HG03520 (cell line): ENCODE data around the gene GABRR3.

Experiments
- ATAC-seq: cut with Tn5 transposase; IDR thresholded peaks from one replicate; pipeline ENCODE4 v1.9.1; 2021; ENCODE audit warnings: mild to moderate bottlenecking, moderate library complexity; ENCODE audit not compliant: unreplicated experiment

Gene GABRR3

DNA sequence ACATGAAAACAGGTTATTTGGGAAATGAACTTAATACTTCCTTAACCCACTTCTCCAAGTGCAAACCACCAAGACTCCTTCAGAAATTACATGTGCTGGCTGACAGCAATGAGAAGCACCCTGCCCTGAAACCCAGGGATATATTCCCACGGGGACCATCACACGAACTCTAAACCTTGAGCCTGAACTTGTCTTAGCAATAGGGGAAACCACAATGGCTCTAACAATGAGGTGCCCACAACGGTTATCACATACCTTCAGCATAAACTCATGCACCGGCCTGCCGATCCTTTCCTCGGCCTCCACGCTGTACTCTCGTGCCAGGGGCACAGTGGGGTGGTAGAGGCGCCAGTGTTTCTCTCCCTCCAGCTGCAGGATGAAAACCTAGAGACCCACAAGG lies 76.3 kb downstream of the GABRR3 start:
- no peak for ATAC-seq

DNA sequence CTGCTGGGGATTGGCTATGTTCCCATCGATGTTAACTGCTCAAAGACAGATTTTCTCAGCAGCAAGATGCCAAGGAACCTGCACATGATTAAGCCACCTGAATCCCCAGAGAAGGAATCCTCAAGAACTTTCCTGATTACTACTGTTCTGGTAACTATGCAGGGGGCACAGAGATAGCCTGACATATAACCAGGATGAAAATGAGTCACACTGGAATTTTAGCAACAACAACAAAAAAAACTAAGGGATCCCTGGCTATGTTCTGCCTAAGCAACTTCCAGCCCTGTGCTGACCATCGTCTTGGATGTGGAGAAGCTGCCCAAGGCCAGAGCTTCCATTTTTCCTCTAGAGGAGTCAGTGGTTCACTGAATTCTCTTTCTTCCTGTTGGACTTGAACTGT lies 76.7 kb downstream of the GABRR3 start:
- no peak for ATAC-seq

GRCh38 chr3:97957617-97958311 lies 77.4 kb downstream of the GABRR3 start:
- ATAC-seq, result no peak

DNA sequence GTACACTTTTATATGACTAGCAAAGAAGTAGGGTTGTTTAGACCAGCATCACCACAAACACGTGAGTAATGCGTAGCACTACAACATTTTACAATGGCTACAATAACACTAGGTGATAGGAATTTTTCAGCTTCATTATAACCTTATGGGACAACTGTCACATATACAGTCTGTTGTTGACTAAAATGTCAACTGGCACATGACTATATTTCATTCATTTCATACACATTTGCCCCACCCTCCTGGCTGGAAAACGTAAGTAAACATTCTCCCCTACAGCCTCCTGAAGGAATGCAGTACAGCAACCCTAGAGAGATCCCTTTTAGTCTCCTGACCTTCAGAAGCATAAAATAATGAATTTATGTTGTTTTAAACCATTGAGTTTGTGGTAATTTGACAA lies 79.1 kb downstream of the GABRR3 start:
- ATAC-seq, result no peak

GRCh38 chr3:97954228-97954827 lies 80.8 kb downstream of the GABRR3 start:
- no peak for ATAC-seq

DNA sequence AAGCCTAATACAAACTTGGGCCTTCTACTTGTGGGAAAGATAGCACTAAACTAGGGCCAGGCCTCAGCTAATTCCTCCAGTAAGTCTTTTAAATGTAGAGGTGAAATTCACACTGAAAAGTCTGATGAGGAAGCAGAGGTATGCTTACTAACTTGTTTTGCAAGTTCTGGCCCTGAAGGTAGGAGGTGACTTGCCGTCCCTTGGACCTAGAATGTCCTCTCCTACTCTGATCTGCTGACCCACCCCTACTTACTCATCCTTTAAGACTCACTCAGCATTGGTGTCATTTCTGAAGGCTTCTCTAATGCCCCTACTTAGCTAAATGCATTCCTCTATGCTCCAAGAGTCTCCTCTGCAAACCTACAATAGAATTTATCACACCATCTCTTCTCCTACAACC lies 82.2 kb downstream of the GABRR3 start:
- no peak for ATAC-seq

- ATAC-seq, result no peak
These were observed 82.8 kb downstream of the GABRR3 start for GRCh38 chr3:97952280-97952679.

- no peak for ATAC-seq
These were observed 84.8 kb downstream of the GABRR3 start for GRCh38 chr3:97950360-97950759.

DNA sequence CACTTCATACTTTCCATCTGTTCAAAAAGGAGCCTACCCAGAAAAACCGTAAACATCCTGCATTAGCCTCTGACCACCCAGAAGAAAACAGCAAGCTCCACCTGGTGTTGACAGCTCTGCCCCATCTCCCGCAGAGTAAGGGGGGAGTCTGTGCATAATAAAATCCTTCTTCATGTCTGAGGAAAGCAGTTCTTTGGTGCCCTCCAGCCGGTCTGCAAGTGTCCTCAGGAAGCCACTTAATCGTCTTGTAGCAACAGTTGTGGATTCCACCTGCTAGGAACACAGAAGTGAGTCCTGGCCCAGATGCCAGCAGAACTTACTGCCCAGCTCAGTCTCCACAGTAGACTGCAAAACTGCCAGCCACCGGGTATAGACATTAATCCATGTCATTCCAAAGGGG lies 85.4 kb downstream of the GABRR3 start:
- no peak for ATAC-seq

DNA sequence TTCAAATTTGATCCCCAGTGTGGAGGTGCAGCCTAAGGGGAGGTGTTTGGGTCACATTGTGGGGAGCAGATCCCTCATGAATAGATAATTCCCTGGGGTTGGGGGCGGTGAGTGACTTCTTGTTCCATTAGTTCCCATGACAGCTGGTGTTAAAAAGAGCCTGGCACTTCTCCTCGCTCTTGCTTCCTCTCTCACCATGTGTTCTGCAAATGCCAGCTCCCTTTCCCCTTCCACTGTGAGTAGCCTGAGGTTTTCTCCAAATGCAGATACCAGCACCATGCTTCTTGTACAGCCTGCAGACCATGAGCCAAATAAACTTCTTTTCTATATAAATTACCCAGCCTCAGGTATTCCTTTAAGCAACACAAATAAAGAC lies 86.0 kb downstream of the GABRR3 start:
- no peak for ATAC-seq

DNA sequence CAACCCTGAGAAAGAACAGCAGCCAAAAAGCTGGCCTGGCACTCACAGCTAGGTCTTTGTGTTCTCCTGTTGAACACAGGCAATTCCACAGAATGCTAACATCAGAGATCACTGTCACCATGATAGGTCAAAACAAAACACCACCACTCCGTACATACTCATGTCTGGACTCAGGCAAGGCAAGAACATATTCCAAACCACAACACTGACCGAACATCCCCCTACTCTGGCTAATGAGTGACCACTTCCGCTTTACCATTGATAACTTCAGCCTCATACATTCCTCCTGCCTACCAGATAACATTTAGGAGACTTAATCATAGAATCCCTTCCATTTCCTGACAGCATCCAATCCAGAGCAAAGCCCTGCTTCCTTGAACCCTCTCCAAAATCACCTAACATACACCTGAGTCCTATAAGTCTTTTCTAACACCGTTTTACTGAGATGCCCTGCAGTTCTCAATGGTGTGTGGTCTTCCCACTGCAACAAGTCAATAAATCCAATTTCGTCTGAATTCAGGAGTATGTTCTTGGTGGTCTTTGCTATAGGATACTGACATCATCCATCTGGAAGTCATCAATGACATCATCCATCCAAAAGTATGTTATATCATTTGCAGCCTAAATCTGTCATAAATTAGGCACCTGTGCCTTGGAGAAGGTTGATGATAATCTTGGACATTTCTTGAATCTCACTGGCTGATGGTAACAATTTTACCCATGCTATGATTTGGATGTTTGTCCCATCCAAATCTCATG lies 86.6 kb downstream of the GABRR3 start:
- no peak for ATAC-seq

DNA sequence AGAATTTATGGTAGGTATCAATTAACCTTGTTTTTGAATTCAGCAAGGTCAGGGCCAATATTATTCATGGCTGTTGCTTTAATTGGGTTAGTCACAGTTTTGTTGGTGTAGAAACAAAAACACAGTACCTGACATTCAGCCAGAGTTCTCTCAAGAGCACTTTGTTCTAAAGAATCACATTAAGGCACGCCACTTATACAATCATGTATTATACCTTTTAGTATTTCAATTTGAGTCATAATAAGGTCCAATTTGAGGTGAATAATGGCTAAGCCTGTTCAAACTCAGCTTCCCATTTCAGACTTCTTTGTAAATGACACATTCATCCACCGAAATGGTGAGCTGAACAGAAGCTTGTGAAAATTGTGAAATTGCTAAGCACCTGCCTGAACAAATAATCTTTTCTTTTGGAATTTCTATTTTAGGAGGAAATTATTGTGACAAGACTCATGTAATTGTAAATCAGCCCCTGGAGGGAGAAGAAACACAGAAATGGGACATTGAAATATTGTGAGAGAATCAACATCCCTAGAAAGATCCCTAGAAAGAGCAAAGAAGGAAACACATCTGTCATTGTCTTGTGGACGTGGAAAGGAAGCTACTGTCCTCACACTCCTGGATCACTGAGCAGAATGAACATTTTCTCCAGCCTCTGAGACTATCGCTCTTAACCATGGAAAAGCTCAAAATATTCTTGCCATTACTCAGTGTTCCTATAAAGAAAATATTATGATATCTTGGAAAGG lies 92.1 kb downstream of the GABRR3 start:
- ATAC-seq, result no peak

DNA sequence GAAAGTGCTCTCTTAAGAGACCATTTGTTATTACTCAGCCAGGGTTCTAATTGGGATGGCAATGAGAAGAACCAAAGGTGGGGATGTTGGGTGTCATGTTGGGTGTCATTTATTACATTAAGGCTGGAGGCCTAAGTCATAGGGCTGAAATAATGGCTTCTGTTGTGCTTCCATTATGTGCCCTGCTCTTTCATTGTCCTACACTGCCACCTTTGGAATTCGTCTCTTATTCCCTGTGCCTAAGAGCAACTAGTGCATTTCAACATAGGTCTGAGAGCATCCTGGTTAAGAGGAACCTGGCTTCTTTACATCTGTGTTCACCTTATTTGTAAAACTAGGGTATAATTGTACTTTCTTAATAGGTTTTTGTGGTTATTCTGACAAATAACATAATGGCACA lies 95.1 kb downstream of the GABRR3 start:
- ATAC-seq, result no peak

DNA sequence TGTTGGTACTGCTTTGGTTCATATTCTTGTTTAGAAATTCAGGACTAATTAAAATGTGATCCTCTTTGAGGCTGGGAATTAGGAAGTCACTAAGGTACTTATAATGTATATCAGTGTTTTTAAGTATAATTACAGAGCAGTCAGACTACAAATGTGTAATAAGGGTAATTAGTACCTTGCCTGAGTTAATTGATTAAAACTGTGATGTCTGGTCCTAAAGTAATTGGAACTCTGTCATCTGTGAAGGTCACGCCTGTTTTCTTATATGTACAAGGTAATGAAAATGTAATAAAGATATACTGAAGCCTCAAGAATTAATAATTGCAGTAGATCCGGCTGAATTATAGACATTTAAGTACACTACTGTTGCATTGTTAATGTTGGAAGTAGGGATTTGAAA lies 95.7 kb downstream of the GABRR3 start:
- ATAC-seq, result no peak

- no peak for ATAC-seq
These were observed 96.7 kb downstream of the GABRR3 start for GRCh38 chr3:97938444-97938843.

DNA sequence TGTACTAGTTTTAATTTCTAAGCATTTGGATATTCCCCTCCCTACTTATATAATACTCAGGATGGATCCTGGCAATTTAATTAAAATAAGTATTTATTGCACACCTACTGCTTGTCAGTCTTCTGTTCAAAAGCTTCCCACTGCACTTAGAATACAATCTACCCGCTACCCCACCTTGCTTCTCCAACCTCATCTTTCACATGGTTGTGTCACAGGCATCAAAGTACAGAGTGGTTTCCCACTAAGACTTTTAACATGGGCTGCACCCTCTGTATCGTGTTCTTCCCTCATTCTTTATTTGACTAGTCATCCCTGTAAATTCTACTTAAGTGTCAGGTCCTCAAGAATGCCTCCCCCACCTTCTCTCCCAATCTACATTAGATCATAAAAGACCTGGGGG lies 97.9 kb downstream of the GABRR3 start:
- ATAC-seq, result no peak

DNA sequence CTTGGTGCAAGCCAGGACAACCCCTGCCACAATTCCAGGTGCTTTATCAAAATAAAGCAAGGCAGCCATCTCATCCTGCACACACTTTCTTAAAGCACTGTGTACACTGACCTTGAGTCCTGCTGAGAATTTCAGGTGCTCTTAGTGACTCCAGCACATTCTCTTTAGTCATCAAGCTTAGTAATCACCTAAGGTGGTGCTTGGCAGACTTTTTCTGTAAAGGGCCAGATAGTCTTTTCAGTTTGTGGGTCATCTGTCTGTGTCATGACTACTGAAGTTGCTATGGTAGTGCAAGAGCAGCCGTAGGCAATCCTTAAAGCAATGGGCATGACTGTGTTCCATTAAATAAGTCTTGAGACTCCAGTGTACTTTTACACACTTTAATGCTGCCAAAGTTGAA lies 99.3 kb downstream of the GABRR3 start:
- ATAC-seq, result no peak
